Neural cell (in vitro differentiated cells): ENCODE measurements around the gene AKT1S1.

ENCODE experiments used
- POLR2AphosphoS5 ChIP-seq: IDR thresholded peaks from 2 replicates; pipeline ENCODE4 v1.6.1; 2012
- TF ChIP-seq, protein P1 (sequence below): fragments of 450-650 bp; IDR thresholded peaks from 2 replicates; pipeline ENCODE4 v1.5.1; 2014; ENCODE audit warnings: antibody characterized with exemption, mild to moderate bottlenecking, moderate library complexity; ENCODE audit not compliant: poor library complexity, severe bottlenecking
- TF ChIP-seq, protein P2 (sequence below): IDR thresholded peaks from 2 replicates; pipeline ENCODE4 v1.6.1; 2012; ENCODE audit warnings: borderline replicate concordance

DNA sequence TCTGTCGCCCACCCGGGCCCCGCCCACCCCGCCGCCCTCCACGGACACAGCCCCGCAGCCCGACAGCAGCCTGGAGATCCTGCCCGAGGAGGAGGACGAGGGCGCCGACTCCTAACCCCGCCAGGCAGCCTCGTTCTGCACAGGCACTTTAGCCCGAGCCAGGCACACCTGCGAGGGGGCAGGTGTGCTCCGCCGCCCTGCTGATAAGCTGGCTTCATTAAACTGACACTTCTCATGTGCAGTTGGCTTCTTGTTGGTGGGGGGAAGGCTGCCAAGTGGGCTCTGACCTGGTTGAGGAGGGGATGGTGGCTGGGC is 11.3 kb upstream of the AKT1S1 start:
- no peak for TF ChIP-seq POLR2AphosphoS5
- TF ChIP-seq, protein P1, sequence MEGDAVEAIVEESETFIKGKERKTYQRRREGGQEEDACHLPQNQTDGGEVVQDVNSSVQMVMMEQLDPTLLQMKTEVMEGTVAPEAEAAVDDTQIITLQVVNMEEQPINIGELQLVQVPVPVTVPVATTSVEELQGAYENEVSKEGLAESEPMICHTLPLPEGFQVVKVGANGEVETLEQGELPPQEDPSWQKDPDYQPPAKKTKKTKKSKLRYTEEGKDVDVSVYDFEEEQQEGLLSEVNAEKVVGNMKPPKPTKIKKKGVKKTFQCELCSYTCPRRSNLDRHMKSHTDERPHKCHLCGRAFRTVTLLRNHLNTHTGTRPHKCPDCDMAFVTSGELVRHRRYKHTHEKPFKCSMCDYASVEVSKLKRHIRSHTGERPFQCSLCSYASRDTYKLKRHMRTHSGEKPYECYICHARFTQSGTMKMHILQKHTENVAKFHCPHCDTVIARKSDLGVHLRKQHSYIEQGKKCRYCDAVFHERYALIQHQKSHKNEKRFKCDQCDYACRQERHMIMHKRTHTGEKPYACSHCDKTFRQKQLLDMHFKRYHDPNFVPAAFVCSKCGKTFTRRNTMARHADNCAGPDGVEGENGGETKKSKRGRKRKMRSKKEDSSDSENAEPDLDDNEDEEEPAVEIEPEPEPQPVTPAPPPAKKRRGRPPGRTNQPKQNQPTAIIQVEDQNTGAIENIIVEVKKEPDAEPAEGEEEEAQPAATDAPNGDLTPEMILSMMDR = no peak
- TF ChIP-seq, protein P2, sequence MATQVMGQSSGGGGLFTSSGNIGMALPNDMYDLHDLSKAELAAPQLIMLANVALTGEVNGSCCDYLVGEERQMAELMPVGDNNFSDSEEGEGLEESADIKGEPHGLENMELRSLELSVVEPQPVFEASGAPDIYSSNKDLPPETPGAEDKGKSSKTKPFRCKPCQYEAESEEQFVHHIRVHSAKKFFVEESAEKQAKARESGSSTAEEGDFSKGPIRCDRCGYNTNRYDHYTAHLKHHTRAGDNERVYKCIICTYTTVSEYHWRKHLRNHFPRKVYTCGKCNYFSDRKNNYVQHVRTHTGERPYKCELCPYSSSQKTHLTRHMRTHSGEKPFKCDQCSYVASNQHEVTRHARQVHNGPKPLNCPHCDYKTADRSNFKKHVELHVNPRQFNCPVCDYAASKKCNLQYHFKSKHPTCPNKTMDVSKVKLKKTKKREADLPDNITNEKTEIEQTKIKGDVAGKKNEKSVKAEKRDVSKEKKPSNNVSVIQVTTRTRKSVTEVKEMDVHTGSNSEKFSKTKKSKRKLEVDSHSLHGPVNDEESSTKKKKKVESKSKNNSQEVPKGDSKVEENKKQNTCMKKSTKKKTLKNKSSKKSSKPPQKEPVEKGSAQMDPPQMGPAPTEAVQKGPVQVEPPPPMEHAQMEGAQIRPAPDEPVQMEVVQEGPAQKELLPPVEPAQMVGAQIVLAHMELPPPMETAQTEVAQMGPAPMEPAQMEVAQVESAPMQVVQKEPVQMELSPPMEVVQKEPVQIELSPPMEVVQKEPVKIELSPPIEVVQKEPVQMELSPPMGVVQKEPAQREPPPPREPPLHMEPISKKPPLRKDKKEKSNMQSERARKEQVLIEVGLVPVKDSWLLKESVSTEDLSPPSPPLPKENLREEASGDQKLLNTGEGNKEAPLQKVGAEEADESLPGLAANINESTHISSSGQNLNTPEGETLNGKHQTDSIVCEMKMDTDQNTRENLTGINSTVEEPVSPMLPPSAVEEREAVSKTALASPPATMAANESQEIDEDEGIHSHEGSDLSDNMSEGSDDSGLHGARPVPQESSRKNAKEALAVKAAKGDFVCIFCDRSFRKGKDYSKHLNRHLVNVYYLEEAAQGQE = no peak
